Measurements from ENCODE around the gene HDGFL1.

HDGFL1 gene

GRCh38 chr6:22544476-22544875 lies 24.9 kb upstream of the HDGFL1 start:
- Mint-ChIP-seq H3K27ac (no peak overlapping the region), H3K27me3 (ENCODE audit: low read depth, poor library complexity) (no peaks in the 10 kb centered on the region), H3K4me1 (peaks cover 12% of the 10 kb centered on the region), H3K36me3 (ENCODE audit: low read depth) (no peaks in the 10 kb centered on the region), H3K4me3 (no peak overlapping the region), H3K9me3 (no peaks in the 10 kb centered on the region)
- DNase-seq = no peak
- no peak for TF ChIP-seq CTCF (IDR thresholded peaks at IDR 0.05)

- Mint-ChIP-seq H3K27me3 (ENCODE audit: low read depth, poor library complexity) (no peaks in the 10 kb centered on the region), H3K9me3 (no peaks in the 10 kb centered on the region), H3K27ac (no peak overlapping the region), H3K4me1 (peaks cover 12% of the 10 kb centered on the region), H3K36me3 (ENCODE audit: low read depth) (no peaks in the 10 kb centered on the region), H3K4me3 (no peak overlapping the region)
- no peak for TF ChIP-seq CTCF (IDR thresholded peaks at IDR 0.05)
- no peak for DNase-seq
Measured at GRCh38 chr6:22545051-22545450, 24.3 kb upstream of the HDGFL1 start.

- H3K9me3 Mint-ChIP-seq = no peaks in the 10 kb centered on the region
- H3K27me3 Mint-ChIP-seq (ENCODE audit: low read depth, poor library complexity) = no peaks in the 10 kb centered on the region
- DNase-seq = no peak
- no peak overlapping the region for H3K27ac Mint-ChIP-seq
- no peaks in the 10 kb centered on the region for H3K36me3 Mint-ChIP-seq (ENCODE audit: low read depth)
- H3K4me3 Mint-ChIP-seq = no peak overlapping the region
- TF ChIP-seq CTCF (IDR thresholded peaks at IDR 0.05) = no peak
- H3K4me1 Mint-ChIP-seq = peaks cover 12% of the 10 kb centered on the region
Measured at GRCh38 chr6:22546236-22546635, 23.1 kb upstream of the HDGFL1 start.

GRCh38 chr6:22550971-22551670 lies 18.2 kb upstream of the HDGFL1 start:
- H3K27me3 Mint-ChIP-seq (ENCODE audit: low read depth, poor library complexity) = peaks cover 2% of the 10 kb centered on the region
- peaks cover 18% of the 10 kb centered on the region for H3K9me3 Mint-ChIP-seq
- DNase-seq = no peak
- H3K36me3 Mint-ChIP-seq (ENCODE audit: low read depth) = peaks cover 5% of the 10 kb centered on the region
- no peak overlapping the region for H3K27ac Mint-ChIP-seq
- no peak overlapping the region for H3K4me3 Mint-ChIP-seq
- TF ChIP-seq CTCF (IDR thresholded peaks at IDR 0.05) = no peak
- H3K4me1 Mint-ChIP-seq = peaks cover 5% of the 10 kb centered on the region

- Mint-ChIP-seq H3K4me3 (no peak overlapping the region), H3K27me3 (ENCODE audit: low read depth, poor library complexity) (peaks cover 2% of the 10 kb centered on the region), H3K4me1 (peaks cover 15% of the 10 kb centered on the region), H3K9me3 (peaks cover 18% of the 10 kb centered on the region), H3K27ac (no peak overlapping the region), H3K36me3 (ENCODE audit: low read depth) (peaks cover 5% of the 10 kb centered on the region)
- DNase-seq = no peak
- no peak for TF ChIP-seq CTCF (IDR thresholded peaks at IDR 0.05)
Measured at GRCh38 chr6:22556266-22556665, 13.1 kb upstream of the HDGFL1 start.

- TF ChIP-seq CTCF (IDR thresholded peaks at IDR 0.05) = no peak
- Mint-ChIP-seq H3K4me3 (no peak overlapping the region), H3K27ac (no peak overlapping the region), H3K36me3 (ENCODE audit: low read depth) (peaks cover 5% of the 10 kb centered on the region), H3K4me1 (peaks cover 15% of the 10 kb centered on the region), H3K9me3 (peaks cover 12% of the 10 kb centered on the region), H3K27me3 (ENCODE audit: low read depth, poor library complexity) (peaks cover 2% of the 10 kb centered on the region)
- no peak for DNase-seq
Measured at GRCh38 chr6:22557007-22557406, 12.4 kb upstream of the HDGFL1 start.
